Testis (tissue), 3 donors: ENCODE results near the gene TMEM39A. TPM values are rescaled to one million over a fixed set of nuclear protein-coding genes. Genes with fewer than 3 reads are reported as not detected.
A peak's percentile ranks its signal among the peaks of the same experiment; 100 is the strongest.

ENCODE experiments used
- DNase-seq: peaks from one replicate; pipeline ENCODE4 v3.0.0-alpha.2; 2019
- H3K27ac ChIP-seq, 2 donors: fragments of 200-600 bp; sonication (generic); one replicate each; pipeline ENCODE4 v1.5.1; 2019
- H3K27me3 ChIP-seq: fragments of 200-600 bp; sonication (generic); one replicate; pipeline ENCODE4 v1.5.1; 2019
- H3K36me3 ChIP-seq: fragments of 200-600 bp; sonication (generic); one replicate; pipeline ENCODE4 v1.5.1; 2017; ENCODE audit warnings: low read depth; ENCODE audit errors: missing control alignments
- H3K4me1 ChIP-seq: fragments of 200-600 bp; sonication (generic); one replicate; pipeline ENCODE4 v1.5.1; 2019
- H3K4me3 ChIP-seq, 2 donors: fragments of 200-600 bp; sonication (generic); one replicate each; pipeline ENCODE4 v1.5.1; 2017 to 2019
- H3K9me3 ChIP-seq: fragments of 200-600 bp; sonication (generic); one replicate; pipeline ENCODE4 v1.5.1; 2017
- POLR2A ChIP-seq: fragments of 450-650 bp; IDR thresholded peaks from one replicate; pipeline ENCODE4 v1.6.1; 2017; ENCODE audit warnings: antibody characterized with exemption, mild to moderate bottlenecking, moderate library complexity
- WGBS, 2 donors: methylation state at CpG; one replicate each; pipeline ENCODE4 v1.1.5; 2018; 5-methylcytosine and 5-hydroxymethylcytosine counted together
- intact Hi-C: fragments of 100-400 bp; cut with DNase I; formaldehyde crosslinking; loops from one replicate; pipeline ENCODE4 v1.15.1; 2023; ENCODE audit warnings: low total_unique reads
- polyA plus RNA-seq: library from polyadenylated mRNA; stranded (reverse); fragments of 350-450 nt; fragmentation: Illumina TruSeq; extraction: RNeasy Lipid Tissue Mini Kit (QIAGEN cat#74804); gene quantifications from one replicate; pipeline ENCODE4 v1.2.3, GENCODE V29; 2014; ENCODE audit warnings: low read depth, low replicate concordance; ENCODE audit not compliant: insufficient read depth
- total RNA-seq, 2 donors: library from RNA; depleted of rRNA; stranded (reverse); fragments of >200 nt; gene quantifications; one replicate each; pipeline ENCODE4 v1.2.3, GENCODE V29; 2016
- TF ChIP-seq, protein P1 (sequence below), 3 experiments: fragments of 450-650 bp in 2 of 3; fragments of 200-600 bp in 1 of 3; sonication (generic) in 1 of 3; IDR thresholded peaks; one replicate each; pipeline ENCODE4 v1.5.1; 2016 to 2019; ENCODE audit warnings: antibody characterized with exemption in 3 of 3, mild to moderate bottlenecking in 2 of 3, moderate library complexity in 1 of 3

Gene TMEM39A
- total and polyA plus RNA-seq, 3 donors from 2014 or later, result 33.5 to 46.0 (median 39.8) TPM

DNA sequence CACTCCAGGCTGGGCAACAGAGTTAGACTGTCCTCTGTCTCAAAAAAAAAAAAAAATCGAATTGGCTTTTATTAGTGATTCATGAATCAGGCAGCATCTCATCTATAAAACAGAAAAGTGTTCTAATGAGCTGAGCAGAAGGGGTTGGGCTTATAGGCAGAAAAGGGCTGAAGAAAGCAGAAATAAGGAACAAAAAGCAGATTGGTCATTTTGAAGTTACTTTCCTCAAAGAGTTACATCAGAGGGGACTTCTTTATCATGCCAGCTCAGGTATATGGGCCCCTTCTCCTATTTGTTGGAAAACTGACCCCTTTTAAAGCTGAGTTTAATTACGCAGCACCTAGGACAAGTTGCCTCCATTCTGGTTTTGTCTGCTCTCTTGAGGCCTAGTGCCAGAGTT is 4.6 kb upstream of the TMEM39A start:
- no peak for DNase-seq
- peak overlapping the region in 1 of 2 donors; percentile 71 for H3K27ac ChIP-seq
- intact Hi-C loops, result no loop called here
- H3K4me3 ChIP-seq, result no peak overlapping the region
- H3K9me3 ChIP-seq, result no peaks in the 10 kb centered on the region
- no peak for TF ChIP-seq POLR2A
- TF ChIP-seq, protein P1, sequence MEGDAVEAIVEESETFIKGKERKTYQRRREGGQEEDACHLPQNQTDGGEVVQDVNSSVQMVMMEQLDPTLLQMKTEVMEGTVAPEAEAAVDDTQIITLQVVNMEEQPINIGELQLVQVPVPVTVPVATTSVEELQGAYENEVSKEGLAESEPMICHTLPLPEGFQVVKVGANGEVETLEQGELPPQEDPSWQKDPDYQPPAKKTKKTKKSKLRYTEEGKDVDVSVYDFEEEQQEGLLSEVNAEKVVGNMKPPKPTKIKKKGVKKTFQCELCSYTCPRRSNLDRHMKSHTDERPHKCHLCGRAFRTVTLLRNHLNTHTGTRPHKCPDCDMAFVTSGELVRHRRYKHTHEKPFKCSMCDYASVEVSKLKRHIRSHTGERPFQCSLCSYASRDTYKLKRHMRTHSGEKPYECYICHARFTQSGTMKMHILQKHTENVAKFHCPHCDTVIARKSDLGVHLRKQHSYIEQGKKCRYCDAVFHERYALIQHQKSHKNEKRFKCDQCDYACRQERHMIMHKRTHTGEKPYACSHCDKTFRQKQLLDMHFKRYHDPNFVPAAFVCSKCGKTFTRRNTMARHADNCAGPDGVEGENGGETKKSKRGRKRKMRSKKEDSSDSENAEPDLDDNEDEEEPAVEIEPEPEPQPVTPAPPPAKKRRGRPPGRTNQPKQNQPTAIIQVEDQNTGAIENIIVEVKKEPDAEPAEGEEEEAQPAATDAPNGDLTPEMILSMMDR (IDR thresholded peaks at IDR 0.05), result no peak
- H3K27me3 ChIP-seq, result no peaks in the 10 kb centered on the region
- 70 to 80% methylated on average over 2 of the region's 2 CpGs for WGBS, 2 donors
- H3K4me1 ChIP-seq, result peaks cover 13% of the 10 kb centered on the region
- H3K36me3 ChIP-seq, result no peaks in the 10 kb centered on the region

DNA sequence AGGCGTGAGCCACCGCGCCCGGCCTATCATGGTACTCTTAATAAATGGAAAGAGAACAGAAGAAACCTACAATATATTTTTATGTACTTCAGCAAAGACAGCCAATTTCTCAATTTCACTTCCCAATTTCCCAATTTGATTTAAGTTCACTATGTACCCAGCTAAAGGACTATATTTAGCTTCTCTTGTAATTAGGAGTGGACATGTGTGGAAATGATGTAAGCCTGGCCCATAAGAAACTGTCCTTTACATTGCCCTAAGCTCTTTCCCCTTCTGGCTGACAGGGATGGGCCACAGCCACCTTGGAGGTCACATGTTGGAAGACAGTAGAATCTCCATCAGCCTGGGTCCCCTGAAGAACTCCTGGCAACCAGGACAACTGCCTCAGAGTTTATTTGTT is 6.2 kb downstream of the TMEM39A start:
- no peak for DNase-seq
- TF ChIP-seq POLR2A, result no peak
- TF ChIP-seq, protein P1 (IDR thresholded peaks at IDR 0.05), result no peak
- Histone ChIP-seq H3K4me1 (peaks cover 14% of the 10 kb centered on the region), H3K4me3 (no peak overlapping the region), H3K27ac (no peak overlapping the region), H3K27me3 (no peaks in the 10 kb centered on the region), H3K36me3 (no peaks in the 10 kb centered on the region), H3K9me3 (no peaks in the 10 kb centered on the region)
- intact Hi-C loops, result no loop called here
- 73 to 92% methylated on average over 4 of the region's 4 CpGs for WGBS, 2 donors

DNA sequence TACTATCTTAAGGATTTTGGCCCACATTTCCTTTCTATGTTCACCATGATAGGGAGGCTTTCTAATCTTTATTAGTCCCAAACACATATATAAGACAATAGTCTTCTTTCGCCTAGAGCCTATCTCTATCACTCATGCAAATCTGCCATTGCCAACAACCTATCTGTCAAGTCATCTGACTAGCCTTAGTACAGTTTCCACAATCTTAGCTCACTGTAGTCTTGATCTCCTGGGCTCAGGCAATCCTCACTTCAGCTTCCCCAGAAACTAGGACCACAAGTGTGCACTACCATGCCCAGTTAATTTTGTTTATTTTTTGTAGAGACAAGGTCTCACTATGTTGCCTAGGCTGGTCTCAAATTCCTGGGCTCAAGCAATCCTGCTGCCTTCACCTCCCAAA is 6.9 kb downstream of the TMEM39A start:
- H3K9me3 ChIP-seq, result no peaks in the 10 kb centered on the region
- WGBS, 2 donors, result 91 to 94% methylated on average over 1 of the region's 1 CpG
- intact Hi-C loops, result no loop called here
- no peak for DNase-seq
- H3K27me3 ChIP-seq, result no peaks in the 10 kb centered on the region
- H3K27ac ChIP-seq, result no peak overlapping the region
- TF ChIP-seq, protein P1 (IDR thresholded peaks at IDR 0.05), result no peak
- no peak for TF ChIP-seq POLR2A
- H3K4me1 ChIP-seq, result peaks cover 6% of the 10 kb centered on the region
- no peaks in the 10 kb centered on the region for H3K36me3 ChIP-seq
- no peak overlapping the region for H3K4me3 ChIP-seq

DNA sequence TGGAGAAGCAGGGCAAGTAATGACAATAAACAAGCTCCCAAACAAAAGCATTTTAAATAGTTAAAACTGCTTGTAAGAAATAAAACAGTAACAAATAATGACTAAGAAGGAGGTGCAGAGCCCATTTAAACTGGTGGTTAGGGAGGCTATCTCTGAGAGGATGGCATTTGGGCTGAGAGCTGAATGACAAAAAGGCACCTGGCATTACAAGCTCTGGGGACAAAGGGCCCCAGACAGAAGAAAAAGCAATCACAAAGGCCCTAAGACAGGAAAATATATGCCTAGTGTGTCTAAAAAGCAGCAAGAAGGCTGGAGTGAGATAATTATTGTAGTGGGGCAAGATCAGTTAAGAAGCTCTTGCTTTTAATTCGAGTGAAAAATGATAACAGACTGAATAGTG is 9.6 kb downstream of the TMEM39A start:
- intact Hi-C loops, result no loop called here
- H3K27ac ChIP-seq, result no peak overlapping the region
- H3K9me3 ChIP-seq, result no peaks in the 10 kb centered on the region
- no peaks in the 10 kb centered on the region for H3K36me3 ChIP-seq
- WGBS, 2 donors, result 59 to 93% methylated on average over 1 of the region's 1 CpG
- no peak overlapping the region for H3K4me3 ChIP-seq
- no peak for DNase-seq
- H3K4me1 ChIP-seq, result no peaks in the 10 kb centered on the region
- no peak for TF ChIP-seq POLR2A
- TF ChIP-seq, protein P1 (IDR thresholded peaks at IDR 0.05), result no peak
- no peaks in the 10 kb centered on the region for H3K27me3 ChIP-seq

DNA sequence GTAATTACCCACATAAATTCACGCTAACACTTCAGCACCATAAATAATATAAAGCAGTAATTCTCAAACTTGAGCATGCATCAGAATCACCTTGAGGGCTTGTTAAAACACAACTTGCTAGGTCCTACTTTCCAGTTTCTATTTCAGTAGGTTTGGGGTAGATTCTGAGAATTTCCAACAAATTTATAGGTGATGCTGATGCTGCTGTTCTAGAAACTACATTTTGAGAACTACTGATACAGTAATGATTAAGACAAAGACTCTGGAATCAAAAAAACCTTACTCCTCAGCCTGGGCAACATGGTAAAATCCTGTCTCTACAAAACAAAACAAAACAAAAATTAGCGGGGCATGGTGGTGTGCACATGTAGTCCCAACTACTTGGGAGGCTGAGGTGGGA is 18.8 kb downstream of the TMEM39A start:
- Histone ChIP-seq H3K27me3 (no peaks in the 10 kb centered on the region), H3K36me3 (no peaks in the 10 kb centered on the region), H3K4me1 (no peaks in the 10 kb centered on the region), H3K9me3 (no peaks in the 10 kb centered on the region), H3K27ac (no peak overlapping the region), H3K4me3 (no peak overlapping the region)
- intact Hi-C loops, result no loop called here
- 94 to 96% methylated on average over 2 of the region's 2 CpGs for WGBS, 2 donors
- TF ChIP-seq, protein P1 (IDR thresholded peaks at IDR 0.05), result no peak
- TF ChIP-seq POLR2A, result no peak
- no peak for DNase-seq
